ENCODE results near the gene INPP5F.

The INPP5F gene

DNA sequence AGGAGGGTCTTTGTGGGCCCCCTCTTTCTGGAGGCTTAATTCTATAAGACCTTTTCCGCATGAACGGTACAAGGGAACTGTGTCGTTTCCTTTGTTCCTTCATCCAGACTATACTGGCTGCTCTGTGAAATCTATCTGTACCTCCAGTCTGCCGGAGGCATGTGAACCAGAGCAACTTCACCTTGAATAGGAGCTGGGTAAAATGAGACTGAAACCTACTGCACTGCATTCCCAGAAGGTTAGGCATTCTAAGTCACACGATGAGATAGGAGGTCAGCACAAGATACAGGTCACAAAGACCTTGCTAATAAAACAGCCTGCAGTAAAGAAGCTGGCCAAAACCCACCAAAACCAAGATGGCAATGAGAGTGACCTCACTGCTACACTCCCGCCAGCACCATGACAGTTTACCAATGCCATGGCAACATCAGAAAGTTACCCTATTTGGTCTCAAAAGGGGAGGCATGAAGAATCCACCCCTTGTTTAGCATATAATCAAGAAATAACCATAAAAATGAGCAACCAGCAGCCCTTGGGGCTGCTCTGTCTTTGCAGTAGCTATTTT, 36.8 kb upstream of the INPP5F start:
- no peaks in the 10 kb centered on the region for H3K27me3 ChIP-seq (ENCODE audit: control insufficient read depth in 5 of 5, insufficient read depth in 4 of 5, low read length in 5 of 5)
- H3K4me3 ChIP-seq (ENCODE audit: low read depth in 1 of 5, low read length in 5 of 5): no peak overlapping the region
- H3K4me1 ChIP-seq (ENCODE audit: control insufficient read depth in 5 of 5, insufficient read depth in 5 of 5, low read length in 5 of 5): peaks cover 0 to 8% (median 6%) of the 10 kb centered on the region in 5 donors
- H3K9ac ChIP-seq (ENCODE audit: low read length in 5 of 5): no peak overlapping the region
- no peaks in the 10 kb centered on the region for H3K36me3 ChIP-seq (ENCODE audit: control insufficient read depth in 5 of 5, insufficient read depth in 5 of 5, low read length in 5 of 5)
- no peak overlapping the region for H3K27ac ChIP-seq (ENCODE audit: low read depth, low read length)
- no peaks in the 10 kb centered on the region for H3K9me3 ChIP-seq (ENCODE audit: control insufficient read depth in 5 of 5, low read length in 5 of 5)

- no peaks in the 10 kb centered on the region for H3K27me3 ChIP-seq (ENCODE audit: control insufficient read depth in 5 of 5, insufficient read depth in 4 of 5, low read length in 5 of 5)
- no peak overlapping the region for H3K9ac ChIP-seq (ENCODE audit: low read length in 5 of 5)
- no peak overlapping the region for H3K27ac ChIP-seq (ENCODE audit: low read depth, low read length)
- peaks cover 0 to 8% (median 5%) of the 10 kb centered on the region in 5 donors for H3K4me1 ChIP-seq (ENCODE audit: control insufficient read depth in 5 of 5, insufficient read depth in 5 of 5, low read length in 5 of 5)
- H3K9me3 ChIP-seq (ENCODE audit: control insufficient read depth in 5 of 5, low read length in 5 of 5): no peaks in the 10 kb centered on the region
- H3K36me3 ChIP-seq (ENCODE audit: control insufficient read depth in 5 of 5, insufficient read depth in 5 of 5, low read length in 5 of 5): no peaks in the 10 kb centered on the region
- H3K4me3 ChIP-seq (ENCODE audit: low read depth in 1 of 5, low read length in 5 of 5): no peak overlapping the region
Observed at GRCh38 chr10:119691726-119692125, 34.1 kb upstream of the INPP5F start.

DNA sequence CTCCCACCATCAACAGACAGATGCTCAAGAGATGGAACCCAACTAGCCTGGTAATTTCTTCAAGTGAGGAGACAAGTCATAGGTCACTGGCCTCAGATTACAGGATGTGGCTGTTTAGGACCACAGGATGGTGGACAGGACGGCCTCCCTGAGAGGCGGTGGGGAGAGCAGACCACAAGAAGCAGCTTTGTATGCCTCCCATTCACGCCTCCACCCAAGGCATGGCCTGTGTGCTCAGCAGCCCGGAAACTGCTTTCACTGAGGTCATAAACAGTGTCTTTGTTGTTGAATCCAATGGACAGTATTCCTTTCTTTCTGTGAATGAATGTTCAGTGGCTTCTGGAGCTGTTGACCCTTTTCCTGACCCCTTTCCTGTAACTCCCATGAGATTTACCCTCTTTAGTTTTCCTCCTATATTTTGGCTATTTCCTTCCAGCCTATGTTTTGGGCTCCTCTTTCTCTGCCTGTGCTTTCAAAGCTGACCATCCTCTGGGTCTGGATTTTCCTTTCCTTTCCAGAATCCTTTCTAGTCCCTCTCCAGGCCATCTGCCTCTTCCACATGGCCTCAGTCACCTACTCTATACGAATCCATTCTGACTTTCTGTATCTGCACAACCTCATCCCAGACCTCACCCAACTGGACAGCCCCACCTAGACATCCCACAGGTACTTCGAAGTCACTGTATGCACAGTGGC, 32.4 kb upstream of the INPP5F start:
- H3K9me3 ChIP-seq (ENCODE audit: control insufficient read depth in 5 of 5, low read length in 5 of 5): no peaks in the 10 kb centered on the region
- no peaks in the 10 kb centered on the region for H3K36me3 ChIP-seq (ENCODE audit: control insufficient read depth in 5 of 5, insufficient read depth in 5 of 5, low read length in 5 of 5)
- H3K4me3 ChIP-seq (ENCODE audit: low read depth in 1 of 5, low read length in 5 of 5): no peak overlapping the region
- H3K27me3 ChIP-seq (ENCODE audit: control insufficient read depth in 5 of 5, insufficient read depth in 4 of 5, low read length in 5 of 5): no peaks in the 10 kb centered on the region
- no peak overlapping the region for H3K9ac ChIP-seq (ENCODE audit: low read length in 5 of 5)
- no peak overlapping the region for H3K27ac ChIP-seq (ENCODE audit: low read depth, low read length)
- no peaks in the 10 kb centered on the region for H3K4me1 ChIP-seq (ENCODE audit: control insufficient read depth in 5 of 5, insufficient read depth in 5 of 5, low read length in 5 of 5)

DNA sequence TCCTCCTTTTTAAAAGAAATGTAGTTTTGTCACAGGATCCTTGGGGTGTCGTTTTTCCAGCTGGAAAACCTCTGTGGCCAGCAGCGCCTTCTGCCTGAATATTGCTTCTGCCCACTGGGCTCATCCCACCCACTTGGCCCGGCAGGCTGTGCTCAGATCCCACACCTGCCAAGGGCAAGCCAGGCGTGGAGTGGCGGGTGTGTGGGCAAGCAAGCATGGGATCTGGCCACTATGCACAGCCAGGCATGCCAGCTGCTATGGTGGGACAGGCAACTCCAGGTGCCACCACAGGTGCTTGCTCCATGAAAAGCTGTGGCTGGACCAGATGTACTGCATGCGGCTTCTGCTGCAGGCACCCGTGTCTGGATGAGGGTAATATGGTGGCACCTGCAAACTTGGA, 31.2 kb upstream of the INPP5F start:
- H3K4me1 ChIP-seq (ENCODE audit: control insufficient read depth in 5 of 5, insufficient read depth in 5 of 5, low read length in 5 of 5): no peaks in the 10 kb centered on the region
- no peaks in the 10 kb centered on the region for H3K9me3 ChIP-seq (ENCODE audit: control insufficient read depth in 5 of 5, low read length in 5 of 5)
- no peaks in the 10 kb centered on the region for H3K36me3 ChIP-seq (ENCODE audit: control insufficient read depth in 5 of 5, insufficient read depth in 5 of 5, low read length in 5 of 5)
- no peak overlapping the region for H3K4me3 ChIP-seq (ENCODE audit: low read depth in 1 of 5, low read length in 5 of 5)
- no peak overlapping the region for H3K9ac ChIP-seq (ENCODE audit: low read length in 5 of 5)
- no peaks in the 10 kb centered on the region for H3K27me3 ChIP-seq (ENCODE audit: control insufficient read depth in 5 of 5, insufficient read depth in 4 of 5, low read length in 5 of 5)
- no peak overlapping the region for H3K27ac ChIP-seq (ENCODE audit: low read depth, low read length)

GRCh38 chr10:119700321-119700954, 25.4 kb upstream of the INPP5F start:
- H3K27ac ChIP-seq (ENCODE audit: low read depth, low read length): no peak overlapping the region
- H3K4me3 ChIP-seq (ENCODE audit: low read depth in 1 of 5, low read length in 5 of 5): no peak overlapping the region
- H3K9me3 ChIP-seq (ENCODE audit: control insufficient read depth in 5 of 5, low read length in 5 of 5): no peaks in the 10 kb centered on the region
- no peaks in the 10 kb centered on the region for H3K27me3 ChIP-seq (ENCODE audit: control insufficient read depth in 5 of 5, insufficient read depth in 4 of 5, low read length in 5 of 5)
- no peaks in the 10 kb centered on the region for H3K36me3 ChIP-seq (ENCODE audit: control insufficient read depth in 5 of 5, insufficient read depth in 5 of 5, low read length in 5 of 5)
- no peak overlapping the region for H3K9ac ChIP-seq (ENCODE audit: low read length in 5 of 5)
- peaks cover 0 to 2% (median 0%) of the 10 kb centered on the region in 5 donors for H3K4me1 ChIP-seq (ENCODE audit: control insufficient read depth in 5 of 5, insufficient read depth in 5 of 5, low read length in 5 of 5)

DNA sequence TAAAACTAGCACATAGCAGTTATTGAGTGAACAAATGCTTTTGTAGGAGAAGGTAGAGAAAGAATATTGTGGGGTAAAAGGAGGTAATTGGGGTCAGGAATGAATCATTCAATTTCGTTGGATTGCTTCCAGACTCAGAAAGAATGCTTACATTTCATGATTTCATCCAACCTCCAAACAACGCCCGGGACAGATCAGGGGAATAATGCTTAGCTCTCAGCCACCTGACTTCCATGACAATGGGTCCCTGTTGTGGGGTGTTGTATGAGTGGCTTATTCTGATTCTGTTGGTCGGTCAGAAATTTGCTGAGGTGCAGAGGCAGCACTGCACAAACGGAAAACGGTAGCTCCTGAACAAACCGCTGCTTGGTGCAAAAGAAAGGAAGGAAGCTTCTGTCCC, 24.0 kb upstream of the INPP5F start:
- H3K4me1 ChIP-seq (ENCODE audit: control insufficient read depth in 5 of 5, insufficient read depth in 5 of 5, low read length in 5 of 5): peaks cover 0 to 2% (median 0%) of the 10 kb centered on the region in 5 donors
- no peak overlapping the region for H3K9ac ChIP-seq (ENCODE audit: low read length in 5 of 5)
- H3K36me3 ChIP-seq (ENCODE audit: control insufficient read depth in 5 of 5, insufficient read depth in 5 of 5, low read length in 5 of 5): no peaks in the 10 kb centered on the region
- no peak overlapping the region for H3K27ac ChIP-seq (ENCODE audit: low read depth, low read length)
- H3K4me3 ChIP-seq (ENCODE audit: low read depth in 1 of 5, low read length in 5 of 5): no peak overlapping the region
- no peaks in the 10 kb centered on the region for H3K9me3 ChIP-seq (ENCODE audit: control insufficient read depth in 5 of 5, low read length in 5 of 5)
- no peaks in the 10 kb centered on the region for H3K27me3 ChIP-seq (ENCODE audit: control insufficient read depth in 5 of 5, insufficient read depth in 4 of 5, low read length in 5 of 5)

DNA sequence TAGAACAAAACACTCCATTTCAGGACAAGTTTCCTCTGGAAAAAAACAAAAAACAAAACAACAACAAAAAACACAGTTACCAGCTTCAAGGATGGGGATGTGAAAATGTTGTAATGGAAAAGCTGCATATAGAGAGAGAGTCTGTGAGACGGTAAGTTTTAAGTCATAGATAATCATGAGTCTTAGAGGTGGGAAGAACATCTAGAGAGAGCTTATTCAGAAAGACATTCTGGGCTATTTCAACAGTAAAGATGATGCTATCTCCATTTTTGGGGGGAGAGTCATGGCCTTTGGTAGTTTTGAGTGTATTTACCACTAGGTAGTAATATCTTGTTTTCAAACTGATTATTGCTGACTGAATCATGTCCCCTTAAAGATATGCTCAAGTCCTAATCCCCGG, 23.3 kb upstream of the INPP5F start:
- H3K4me3 ChIP-seq (ENCODE audit: low read depth in 1 of 5, low read length in 5 of 5): no peak overlapping the region
- no peaks in the 10 kb centered on the region for H3K27me3 ChIP-seq (ENCODE audit: control insufficient read depth in 5 of 5, insufficient read depth in 4 of 5, low read length in 5 of 5)
- no peaks in the 10 kb centered on the region for H3K9me3 ChIP-seq (ENCODE audit: control insufficient read depth in 5 of 5, low read length in 5 of 5)
- H3K4me1 ChIP-seq (ENCODE audit: control insufficient read depth in 5 of 5, insufficient read depth in 5 of 5, low read length in 5 of 5): peaks cover 0 to 2% (median 0%) of the 10 kb centered on the region in 5 donors
- H3K27ac ChIP-seq (ENCODE audit: low read depth, low read length): no peak overlapping the region
- H3K36me3 ChIP-seq (ENCODE audit: control insufficient read depth in 5 of 5, insufficient read depth in 5 of 5, low read length in 5 of 5): no peaks in the 10 kb centered on the region
- no peak overlapping the region for H3K9ac ChIP-seq (ENCODE audit: low read length in 5 of 5)

- Histone ChIP-seq H3K4me3 (ENCODE audit: low read depth in 1 of 5, low read length in 5 of 5) (no peak overlapping the region), H3K9ac (ENCODE audit: low read length in 5 of 5) (no peak overlapping the region), H3K27ac (ENCODE audit: low read depth, low read length) (no peak overlapping the region), H3K36me3 (ENCODE audit: control insufficient read depth in 5 of 5, insufficient read depth in 5 of 5, low read length in 5 of 5) (no peaks in the 10 kb centered on the region), H3K9me3 (ENCODE audit: control insufficient read depth in 5 of 5, low read length in 5 of 5) (no peaks in the 10 kb centered on the region), H3K4me1 (ENCODE audit: control insufficient read depth in 5 of 5, insufficient read depth in 5 of 5, low read length in 5 of 5) (peaks cover 0 to 2% (median 0%) of the 10 kb centered on the region in 5 donors), H3K27me3 (ENCODE audit: control insufficient read depth in 5 of 5, insufficient read depth in 4 of 5, low read length in 5 of 5) (no peaks in the 10 kb centered on the region)
Observed at GRCh38 chr10:119703903-119704508, 21.8 kb upstream of the INPP5F start.

DNA sequence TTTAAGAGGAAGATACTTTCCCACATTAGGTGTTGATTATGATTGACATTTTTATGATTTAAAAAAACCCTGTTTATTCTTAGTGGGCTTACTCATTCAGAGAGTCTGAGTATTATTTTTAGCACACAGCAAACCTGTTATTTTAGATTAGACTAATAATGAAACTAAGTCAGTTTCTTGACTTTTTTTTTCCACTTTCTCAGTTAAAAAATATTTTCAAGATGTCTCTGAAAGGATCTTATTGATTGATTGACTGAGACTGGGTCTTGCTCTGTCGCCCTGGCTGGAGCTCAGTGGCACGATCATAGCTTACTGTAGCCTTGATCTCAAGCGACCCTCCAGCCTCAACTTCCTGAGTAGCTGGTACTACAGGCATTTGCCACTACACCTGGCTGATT, 20.4 kb upstream of the INPP5F start:
- H3K4me1 ChIP-seq (ENCODE audit: control insufficient read depth in 5 of 5, insufficient read depth in 5 of 5, low read length in 5 of 5): peaks cover 0 to 2% (median 0%) of the 10 kb centered on the region in 5 donors
- no peaks in the 10 kb centered on the region for H3K9me3 ChIP-seq (ENCODE audit: control insufficient read depth in 5 of 5, low read length in 5 of 5)
- H3K4me3 ChIP-seq (ENCODE audit: low read depth in 1 of 5, low read length in 5 of 5): no peak overlapping the region
- no peaks in the 10 kb centered on the region for H3K36me3 ChIP-seq (ENCODE audit: control insufficient read depth in 5 of 5, insufficient read depth in 5 of 5, low read length in 5 of 5)
- no peak overlapping the region for H3K27ac ChIP-seq (ENCODE audit: low read depth, low read length)
- H3K27me3 ChIP-seq (ENCODE audit: control insufficient read depth in 5 of 5, insufficient read depth in 4 of 5, low read length in 5 of 5): no peaks in the 10 kb centered on the region
- no peak overlapping the region for H3K9ac ChIP-seq (ENCODE audit: low read length in 5 of 5)

Data from subcutaneous abdominal adipose tissue (tissue), 5 donors.